ENCODE measurements around the gene FTCD. TPM values are rescaled to one million over a fixed set of nuclear protein-coding genes. Genes with fewer than 3 reads are reported as not detected.

The FTCD gene
- total and polyA plus RNA-seq, 2 donors (not counting 3 experiments of a cell fraction or from before 2014, with no cell fraction given) = 0.06 to 1.2 TPM

- FAIRE-seq = no peak
- H3K9me1 ChIP-seq (replicated peaks; ENCODE audit: control insufficient read depth, extremely low read depth, insufficient read depth, low read length) = no peaks in the 10 kb centered on the region
- no peaks in the 10 kb centered on the region for H4K20me1 ChIP-seq (replicated peaks; ENCODE audit: control insufficient read depth, extremely low read depth, insufficient read depth, low read length)
- H3K9me3 ChIP-seq (replicated peaks; ENCODE audit: control insufficient read depth, insufficient read depth, low read length) = no peaks in the 10 kb centered on the region
- no peak overlapping the region for H3K4me2 ChIP-seq (ENCODE audit: insufficient read depth, low read length)
- no peak overlapping the region for H2AFZ ChIP-seq (ENCODE audit: low read depth, low read length)
- H3K79me2 ChIP-seq (ENCODE audit: control insufficient read depth, insufficient read depth, low read length) = no peaks in the 10 kb centered on the region
- ChIA-PET CTCF (no interaction called here), POLR2A (no interaction called here)
- DNase-seq (ENCODE audit: low read depth, low spot score) = no peak
- H3K4me1 ChIP-seq (ENCODE audit: control insufficient read depth, extremely low read depth, insufficient read depth, low read length) = no peaks in the 10 kb centered on the region
- no peak overlapping the region for H3K9ac ChIP-seq (replicated peaks; ENCODE audit: extremely low read depth, insufficient read depth, low read length)
- no peak overlapping the region for H3K27ac ChIP-seq (ENCODE audit: insufficient read depth, low read depth, low read length)
- H3K27me3 ChIP-seq (ENCODE audit: control insufficient read depth in 2 of 2, insufficient read depth in 2 of 2, low read length in 2 of 2) = peaks cover 0 to 4% of the 10 kb centered on the region in 2 experiments
- TF ChIP-seq JUN (IDR thresholded peaks at IDR 0.05; ENCODE audit: borderline replicate concordance, insufficient read depth, insufficient read length, low read depth) (no peak), POLR2AphosphoS5 (IDR thresholded peaks at IDR 0.05; ENCODE audit: insufficient read depth, low read depth, low read length) (no peak), FOS (IDR thresholded peaks at IDR 0.05; ENCODE audit: borderline replicate concordance, insufficient read depth, low read length) (no peak), GATA2 (IDR thresholded peaks at IDR 0.05; ENCODE audit: insufficient read depth, insufficient read length, low read depth, low read length) (no peak), POLR2A (IDR thresholded peaks at IDR 0.05; ENCODE audit: low read depth, low read length) (no peak), MYC (IDR thresholded peaks at IDR 0.05; ENCODE audit: low read depth, low read length) (no peak), EZH2 (IDR thresholded peaks at IDR 0.05; ENCODE audit: borderline replicate concordance, low read depth, low read length, severe bottlenecking) (no peak)
- TF ChIP-seq, protein P1, sequence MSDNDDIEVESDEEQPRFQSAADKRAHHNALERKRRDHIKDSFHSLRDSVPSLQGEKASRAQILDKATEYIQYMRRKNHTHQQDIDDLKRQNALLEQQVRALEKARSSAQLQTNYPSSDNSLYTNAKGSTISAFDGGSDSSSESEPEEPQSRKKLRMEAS (IDR thresholded peaks at IDR 0.05; ENCODE audit: insufficient read depth, insufficient read length) = no peak
- TF ChIP-seq, protein P2, sequence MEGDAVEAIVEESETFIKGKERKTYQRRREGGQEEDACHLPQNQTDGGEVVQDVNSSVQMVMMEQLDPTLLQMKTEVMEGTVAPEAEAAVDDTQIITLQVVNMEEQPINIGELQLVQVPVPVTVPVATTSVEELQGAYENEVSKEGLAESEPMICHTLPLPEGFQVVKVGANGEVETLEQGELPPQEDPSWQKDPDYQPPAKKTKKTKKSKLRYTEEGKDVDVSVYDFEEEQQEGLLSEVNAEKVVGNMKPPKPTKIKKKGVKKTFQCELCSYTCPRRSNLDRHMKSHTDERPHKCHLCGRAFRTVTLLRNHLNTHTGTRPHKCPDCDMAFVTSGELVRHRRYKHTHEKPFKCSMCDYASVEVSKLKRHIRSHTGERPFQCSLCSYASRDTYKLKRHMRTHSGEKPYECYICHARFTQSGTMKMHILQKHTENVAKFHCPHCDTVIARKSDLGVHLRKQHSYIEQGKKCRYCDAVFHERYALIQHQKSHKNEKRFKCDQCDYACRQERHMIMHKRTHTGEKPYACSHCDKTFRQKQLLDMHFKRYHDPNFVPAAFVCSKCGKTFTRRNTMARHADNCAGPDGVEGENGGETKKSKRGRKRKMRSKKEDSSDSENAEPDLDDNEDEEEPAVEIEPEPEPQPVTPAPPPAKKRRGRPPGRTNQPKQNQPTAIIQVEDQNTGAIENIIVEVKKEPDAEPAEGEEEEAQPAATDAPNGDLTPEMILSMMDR (IDR thresholded peaks at IDR 0.05; ENCODE audit: extremely low read depth in 1 of 2, insufficient read depth in 1 of 2, low read depth in 1 of 2, low read length in 2 of 2) = no peak
- H3K36me3 ChIP-seq (ENCODE audit: control insufficient read depth in 2 of 2, extremely low read depth in 1 of 2, insufficient read depth in 2 of 2, low read length in 2 of 2) = no peaks in the 10 kb centered on the region
- H3K4me3 ChIP-seq (replicated peaks in 1 of 3; ENCODE audit: insufficient read depth in 1 of 3, low read depth in 1 of 3, low read length in 3 of 3) = no peak overlapping the region
- intact Hi-C loops (cut with micrococcal nuclease) (no loop called here), dilution Hi-C loops (cut with MboI; ENCODE audit: extremely low pct_ligation_motif_present, low sequenced_read_pairs) (no loop called here)
- no TSS peak for BruUV-seq (replicated peaks)
Measured at GRCh38 chr21:46136739-46137349, 18.5 kb downstream of the FTCD start.

All from endothelial cell of umbilical vein (primary cell).